ENCODE data around the gene ABCC4.
A peak's percentile ranks its signal among the peaks of the same experiment; 100 is the strongest.

Gene ABCC4

GRCh38 chr13:95335667-95336066 lies 34.4 kb upstream of the ABCC4 start:
- no peaks in the 10 kb centered on the region for H3K4me1 ChIP-seq (ENCODE audit: control extremely low read depth in 1 of 4, control insufficient read depth in 4 of 4, insufficient read depth in 4 of 4, low read length in 3 of 4)
- H3K27ac ChIP-seq (ENCODE audit: insufficient read depth in 1 of 2, low read depth in 1 of 2, low read length in 2 of 2, poor library complexity in 1 of 2, severe bottlenecking in 2 of 2): no peak overlapping the region
- 96% methylated on average over 5 of the region's 6 CpGs for WGBS (ENCODE audit: insufficient coverage)
- H3K9me3 ChIP-seq (ENCODE audit: control extremely low read depth in 1 of 5, control insufficient read depth in 4 of 5, insufficient read depth in 2 of 5, low read depth in 1 of 5, low read length in 4 of 5): no peaks in the 10 kb centered on the region
- CTCF ChIA-PET: no interaction called here
- no peaks in the 10 kb centered on the region for H3K27me3 ChIP-seq (replicated peaks in 2 of 5; ENCODE audit: control insufficient read depth in 4 of 5, insufficient read depth in 5 of 5, low read length in 4 of 5)
- no peaks in the 10 kb centered on the region for H3K36me3 ChIP-seq (ENCODE audit: control insufficient read depth in 4 of 4, insufficient read depth in 4 of 4, low read length in 3 of 4)
- POLR2A ChIA-PET: no interaction called here
- no peak overlapping the region for H3K4me3 ChIP-seq (ENCODE audit: control insufficient read depth in 1 of 7, extremely low read depth in 1 of 7, insufficient read depth in 4 of 7, low read depth in 2 of 7, low read length in 6 of 7)
- no peak for DNase-seq

GRCh38 chr13:95328386-95328785 lies 27.1 kb upstream of the ABCC4 start:
- no peak overlapping the region for H3K4me3 ChIP-seq (ENCODE audit: control insufficient read depth in 1 of 7, extremely low read depth in 1 of 7, insufficient read depth in 4 of 7, low read depth in 2 of 7, low read length in 6 of 7)
- peaks cover 0 to 4% (median 2%) of the 10 kb centered on the region in 4 experiments for H3K4me1 ChIP-seq (ENCODE audit: control extremely low read depth in 1 of 4, control insufficient read depth in 4 of 4, insufficient read depth in 4 of 4, low read length in 3 of 4)
- WGBS (ENCODE audit: insufficient coverage): 100% methylated on average over 3 of the region's 5 CpGs
- no peak overlapping the region for H3K27ac ChIP-seq (ENCODE audit: insufficient read depth in 1 of 2, low read depth in 1 of 2, low read length in 2 of 2, poor library complexity in 1 of 2, severe bottlenecking in 2 of 2)
- DNase-seq: no peak
- no peaks in the 10 kb centered on the region for H3K27me3 ChIP-seq (replicated peaks in 2 of 5; ENCODE audit: control insufficient read depth in 4 of 5, insufficient read depth in 5 of 5, low read length in 4 of 5)
- ChIA-PET CTCF (interaction anchor here (0.8 to 1.8 kb wide), 2 partner anchors 26 to 136 kb away, joined by 3 to 8 read pairs; no protein-coding TSS in a partner anchor), POLR2A (no interaction called here)
- H3K36me3 ChIP-seq (ENCODE audit: control insufficient read depth in 4 of 4, insufficient read depth in 4 of 4, low read length in 3 of 4): no peaks in the 10 kb centered on the region
- H3K9me3 ChIP-seq (ENCODE audit: control extremely low read depth in 1 of 5, control insufficient read depth in 4 of 5, insufficient read depth in 2 of 5, low read depth in 1 of 5, low read length in 4 of 5): no peaks in the 10 kb centered on the region

GRCh38 chr13:95327190-95327589 lies 25.9 kb upstream of the ABCC4 start:
- no peak for DNase-seq
- Histone ChIP-seq H3K4me1 (ENCODE audit: control extremely low read depth in 1 of 4, control insufficient read depth in 4 of 4, insufficient read depth in 4 of 4, low read length in 3 of 4) (peaks cover 0 to 4% (median 2%) of the 10 kb centered on the region in 4 experiments), H3K36me3 (ENCODE audit: control insufficient read depth in 4 of 4, insufficient read depth in 4 of 4, low read length in 3 of 4) (no peaks in the 10 kb centered on the region), H3K27me3 (replicated peaks in 2 of 5; ENCODE audit: control insufficient read depth in 4 of 5, insufficient read depth in 5 of 5, low read length in 4 of 5) (no peaks in the 10 kb centered on the region), H3K4me3 (ENCODE audit: control insufficient read depth in 1 of 7, extremely low read depth in 1 of 7, insufficient read depth in 4 of 7, low read depth in 2 of 7, low read length in 6 of 7) (no peak overlapping the region), H3K27ac (ENCODE audit: insufficient read depth in 1 of 2, low read depth in 1 of 2, low read length in 2 of 2, poor library complexity in 1 of 2, severe bottlenecking in 2 of 2) (no peak overlapping the region), H3K9me3 (ENCODE audit: control extremely low read depth in 1 of 5, control insufficient read depth in 4 of 5, insufficient read depth in 2 of 5, low read depth in 1 of 5, low read length in 4 of 5) (no peaks in the 10 kb centered on the region)
- ChIA-PET POLR2A (no interaction called here), CTCF (interaction anchor here (1.1 kb wide), 1 partner anchor 15 kb away, joined by 3 read pairs; no protein-coding TSS in a partner anchor)
- WGBS (ENCODE audit: insufficient coverage): 100% methylated on average over 9 of the region's 10 CpGs

- Histone ChIP-seq H3K9me3 (ENCODE audit: control extremely low read depth in 1 of 5, control insufficient read depth in 4 of 5, insufficient read depth in 2 of 5, low read depth in 1 of 5, low read length in 4 of 5) (no peaks in the 10 kb centered on the region), H3K27ac (ENCODE audit: insufficient read depth in 1 of 2, low read depth in 1 of 2, low read length in 2 of 2, poor library complexity in 1 of 2, severe bottlenecking in 2 of 2) (no peak overlapping the region), H3K4me3 (ENCODE audit: control insufficient read depth in 1 of 7, extremely low read depth in 1 of 7, insufficient read depth in 4 of 7, low read depth in 2 of 7, low read length in 6 of 7) (no peak overlapping the region), H3K4me1 (ENCODE audit: control extremely low read depth in 1 of 4, control insufficient read depth in 4 of 4, insufficient read depth in 4 of 4, low read length in 3 of 4) (peaks cover 0 to 4% (median 2%) of the 10 kb centered on the region in 4 experiments), H3K36me3 (ENCODE audit: control insufficient read depth in 4 of 4, insufficient read depth in 4 of 4, low read length in 3 of 4) (no peaks in the 10 kb centered on the region), H3K27me3 (replicated peaks in 2 of 5; ENCODE audit: control insufficient read depth in 4 of 5, insufficient read depth in 5 of 5, low read length in 4 of 5) (no peaks in the 10 kb centered on the region)
- ChIA-PET CTCF (interaction anchor here (1.1 kb wide), 1 partner anchor 16 kb away, joined by 3 read pairs; no protein-coding TSS in a partner anchor), POLR2A (no interaction called here)
- DNase-seq: no peak
- 100% methylated on average over 4 of the region's 5 CpGs for WGBS (ENCODE audit: insufficient coverage)
These were observed 25.4 kb upstream of the ABCC4 start for GRCh38 chr13:95326695-95327094.

- CTCF ChIA-PET: interaction anchor here (1.2 to 1.5 kb wide), 2 partner anchors 52 to 55 kb away, joined by 4 to 6 read pairs; no protein-coding TSS in a partner anchor
- Histone ChIP-seq H3K27me3 (replicated peaks in 2 of 5; ENCODE audit: control insufficient read depth in 4 of 5, insufficient read depth in 5 of 5, low read length in 4 of 5) (no peaks in the 10 kb centered on the region), H3K4me3 (ENCODE audit: control insufficient read depth in 1 of 7, extremely low read depth in 1 of 7, insufficient read depth in 4 of 7, low read depth in 2 of 7, low read length in 6 of 7) (no peak overlapping the region), H3K27ac (ENCODE audit: insufficient read depth in 1 of 2, low read depth in 1 of 2, low read length in 2 of 2, poor library complexity in 1 of 2, severe bottlenecking in 2 of 2) (no peak overlapping the region), H3K9me3 (ENCODE audit: control extremely low read depth in 1 of 5, control insufficient read depth in 4 of 5, insufficient read depth in 2 of 5, low read depth in 1 of 5, low read length in 4 of 5) (no peaks in the 10 kb centered on the region), H3K4me1 (ENCODE audit: control extremely low read depth in 1 of 4, control insufficient read depth in 4 of 4, insufficient read depth in 4 of 4, low read length in 3 of 4) (peaks cover 0 to 4% (median 2%) of the 10 kb centered on the region in 4 experiments), H3K36me3 (ENCODE audit: control insufficient read depth in 4 of 4, insufficient read depth in 4 of 4, low read length in 3 of 4) (no peaks in the 10 kb centered on the region)
- DNase-seq: no peak
- POLR2A ChIA-PET: no interaction called here
- 100% methylated on average over 2 of the region's 3 CpGs for WGBS (ENCODE audit: insufficient coverage)
These were observed 24.2 kb upstream of the ABCC4 start for GRCh38 chr13:95325485-95325884.

GRCh38 chr13:95323930-95324662 lies 22.8 kb upstream of the ABCC4 start:
- H3K27me3 ChIP-seq (replicated peaks in 2 of 5; ENCODE audit: control insufficient read depth in 4 of 5, insufficient read depth in 5 of 5, low read length in 4 of 5): no peaks in the 10 kb centered on the region
- H3K9me3 ChIP-seq (ENCODE audit: control extremely low read depth in 1 of 5, control insufficient read depth in 4 of 5, insufficient read depth in 2 of 5, low read depth in 1 of 5, low read length in 4 of 5): no peaks in the 10 kb centered on the region
- peak overlapping the region in 1 of 7 experiments; percentile 10 for H3K4me3 ChIP-seq (ENCODE audit: control insufficient read depth in 1 of 7, extremely low read depth in 1 of 7, insufficient read depth in 4 of 7, low read depth in 2 of 7, low read length in 6 of 7)
- POLR2A ChIA-PET: no interaction called here
- CTCF ChIA-PET: interaction anchor here (0.7 to 1.5 kb wide), 6 partner anchors 22 to 132 kb away, joined by 3 to 6 read pairs (median 4); no protein-coding TSS in a partner anchor
- DNase-seq: peak in 2 of 3 donors; percentile 7 to 35
- no peaks in the 10 kb centered on the region for H3K36me3 ChIP-seq (ENCODE audit: control insufficient read depth in 4 of 4, insufficient read depth in 4 of 4, low read length in 3 of 4)
- WGBS (ENCODE audit: insufficient coverage): 48% methylated on average over 7 of the region's 16 CpGs
- H3K27ac ChIP-seq (ENCODE audit: insufficient read depth in 1 of 2, low read depth in 1 of 2, low read length in 2 of 2, poor library complexity in 1 of 2, severe bottlenecking in 2 of 2): no peak overlapping the region
- peaks cover 0 to 4% (median 2%) of the 10 kb centered on the region in 4 experiments for H3K4me1 ChIP-seq (ENCODE audit: control extremely low read depth in 1 of 4, control insufficient read depth in 4 of 4, insufficient read depth in 4 of 4, low read length in 3 of 4)

GRCh38 chr13:95319551-95320274 lies 18.5 kb upstream of the ABCC4 start:
- WGBS (ENCODE audit: insufficient coverage): 98% methylated on average over 5 of the region's 9 CpGs
- CTCF ChIA-PET: interaction anchor here (1.7 kb wide), 1 partner anchor 130 kb away, joined by 5 read pairs; no protein-coding TSS in a partner anchor

More at GRCh38 chr13:95319551-95320274, 18.5 kb upstream of the ABCC4 start:
- no peak overlapping the region for H3K27ac ChIP-seq (ENCODE audit: insufficient read depth in 1 of 2, low read depth in 1 of 2, low read length in 2 of 2, poor library complexity in 1 of 2, severe bottlenecking in 2 of 2)
- H3K4me3 ChIP-seq (ENCODE audit: control insufficient read depth in 1 of 7, extremely low read depth in 1 of 7, insufficient read depth in 4 of 7, low read depth in 2 of 7, low read length in 6 of 7): no peak overlapping the region
- POLR2A ChIA-PET: no interaction called here
- H3K9me3 ChIP-seq (ENCODE audit: control extremely low read depth in 1 of 5, control insufficient read depth in 4 of 5, insufficient read depth in 2 of 5, low read depth in 1 of 5, low read length in 4 of 5): peaks cover 0 to 3% (median 0%) of the 10 kb centered on the region in 5 experiments
- no peaks in the 10 kb centered on the region for H3K27me3 ChIP-seq (replicated peaks in 2 of 5; ENCODE audit: control insufficient read depth in 4 of 5, insufficient read depth in 5 of 5, low read length in 4 of 5)
- H3K36me3 ChIP-seq (ENCODE audit: control insufficient read depth in 4 of 4, insufficient read depth in 4 of 4, low read length in 3 of 4): no peaks in the 10 kb centered on the region
- peaks cover 0 to 4% (median 2%) of the 10 kb centered on the region in 4 experiments for H3K4me1 ChIP-seq (ENCODE audit: control extremely low read depth in 1 of 4, control insufficient read depth in 4 of 4, insufficient read depth in 4 of 4, low read length in 3 of 4)
- DNase-seq: no peak
